Hepatocyte (in vitro differentiated cells): ENCODE data around the gene NOP53. TPM values are rescaled to one million over a fixed set of nuclear protein-coding genes. Genes with fewer than 3 reads are reported as not detected.

Experiments used
- DNase-seq: peaks from one replicate; pipeline ENCODE4 v3.0.0-alpha.2; 2016; ENCODE audit warnings: low spot score
- H2AFZ ChIP-seq: fragments of 200-600 bp; sonication (generic); 2 replicates; pipeline ENCODE4 v1.6.0; 2016; ENCODE audit warnings: antibody characterized with exemption, mild to moderate bottlenecking
- H3K27ac ChIP-seq: fragments of 200-600 bp; sonication (generic); 2 replicates; pipeline ENCODE4 v1.5.1; 2016; ENCODE audit warnings: mild to moderate bottlenecking
- H3K27me3 ChIP-seq: fragments of 200-600 bp; sonication (generic); 2 replicates; pipeline ENCODE4 v1.6.1; 2016
- H3K36me3 ChIP-seq: fragments of 200-600 bp; sonication (generic); replicated peaks from 2 replicates; pipeline ENCODE4 v1.5.1; 2016; ENCODE audit warnings: low read depth; ENCODE audit not compliant: insufficient read depth
- H3K4me1 ChIP-seq: fragments of 200-600 bp; sonication (generic); 2 replicates; pipeline ENCODE4 v1.5.1; 2016; ENCODE audit warnings: mild to moderate bottlenecking, moderate library complexity; ENCODE audit not compliant: insufficient read depth
- H3K4me2 ChIP-seq: fragments of 200-600 bp; sonication (generic); 2 replicates; pipeline ENCODE4 v1.6.0; 2016
- H3K4me3 ChIP-seq: fragments of 200-600 bp; sonication (generic); 2 replicates; pipeline ENCODE4 v1.5.1; 2016; ENCODE audit warnings: mild to moderate bottlenecking
- H3K79me2 ChIP-seq: fragments of 200-600 bp; sonication (generic); 2 replicates; pipeline ENCODE4 v1.6.0; 2017; ENCODE audit warnings: mild to moderate bottlenecking
- H3K9me2 ChIP-seq: fragments of 200-600 bp; sonication (generic); replicated peaks from 2 replicates; pipeline ENCODE4 v1.6.0; 2017; ENCODE audit warnings: mild to moderate bottlenecking; ENCODE audit not compliant: insufficient read depth
- H3K9me3 ChIP-seq: fragments of 200-600 bp; sonication (generic); 2 replicates; pipeline ENCODE4 v1.5.1; 2016; ENCODE audit warnings: low read depth, mild to moderate bottlenecking
- H4K20me1 ChIP-seq: fragments of 200-600 bp; sonication (generic); 2 replicates; pipeline ENCODE4 v1.6.0; 2016; ENCODE audit warnings: mild to moderate bottlenecking; ENCODE audit not compliant: insufficient read depth, poor library complexity, severe bottlenecking
- EZH2 ChIP-seq: fragments of 200-600 bp; sonication (generic); IDR thresholded peaks from 2 replicates; pipeline ENCODE4 v1.6.1; 2016; ENCODE audit warnings: antibody characterized with exemption, mild to moderate bottlenecking, borderline replicate concordance
- EZH2phosphoT487 ChIP-seq: fragments of 200-600 bp; sonication (generic); IDR thresholded peaks from one replicate; pipeline ENCODE4 v1.6.1; 2018; ENCODE audit warnings: antibody characterized with exemption, mild to moderate bottlenecking, low read depth, moderate library complexity; ENCODE audit not compliant: unreplicated experiment, severe bottlenecking
- WGBS: methylation state at CpG from one replicate; pipeline ENCODE4 v1.1.6; 2016; ENCODE audit warnings: low lambda C conversion rate; ENCODE audit errors: missing lambda C conversion rate; 5-methylcytosine and 5-hydroxymethylcytosine counted together
- polyA plus RNA-seq: library from polyadenylated mRNA; unstranded; fragments of >200 nt; fragmentation: Nextera tagmentation; extraction: Ambion mirVana; gene quantifications from 2 replicates; pipeline ENCODE4 v1.2.1, GENCODE V29; 2016
- total RNA-seq: library from RNA; depleted of rRNA; stranded (reverse); fragments of >200 nt; gene quantifications from 2 replicates; pipeline ENCODE4 v1.2.3, GENCODE V29; 2014
- TF ChIP-seq, protein P1 (sequence below): fragments of 200-600 bp; sonication (generic); IDR thresholded peaks from 2 replicates; pipeline ENCODE4 v1.5.1; 2016; ENCODE audit warnings: antibody characterized with exemption, mild to moderate bottlenecking; ENCODE audit not compliant: poor library complexity

Gene NOP53
- 93.3 and 139 TPM in 2 replicates for total RNA-seq
- 91.5 and 96.7 TPM in 2 replicates for polyA plus RNA-seq

DNA sequence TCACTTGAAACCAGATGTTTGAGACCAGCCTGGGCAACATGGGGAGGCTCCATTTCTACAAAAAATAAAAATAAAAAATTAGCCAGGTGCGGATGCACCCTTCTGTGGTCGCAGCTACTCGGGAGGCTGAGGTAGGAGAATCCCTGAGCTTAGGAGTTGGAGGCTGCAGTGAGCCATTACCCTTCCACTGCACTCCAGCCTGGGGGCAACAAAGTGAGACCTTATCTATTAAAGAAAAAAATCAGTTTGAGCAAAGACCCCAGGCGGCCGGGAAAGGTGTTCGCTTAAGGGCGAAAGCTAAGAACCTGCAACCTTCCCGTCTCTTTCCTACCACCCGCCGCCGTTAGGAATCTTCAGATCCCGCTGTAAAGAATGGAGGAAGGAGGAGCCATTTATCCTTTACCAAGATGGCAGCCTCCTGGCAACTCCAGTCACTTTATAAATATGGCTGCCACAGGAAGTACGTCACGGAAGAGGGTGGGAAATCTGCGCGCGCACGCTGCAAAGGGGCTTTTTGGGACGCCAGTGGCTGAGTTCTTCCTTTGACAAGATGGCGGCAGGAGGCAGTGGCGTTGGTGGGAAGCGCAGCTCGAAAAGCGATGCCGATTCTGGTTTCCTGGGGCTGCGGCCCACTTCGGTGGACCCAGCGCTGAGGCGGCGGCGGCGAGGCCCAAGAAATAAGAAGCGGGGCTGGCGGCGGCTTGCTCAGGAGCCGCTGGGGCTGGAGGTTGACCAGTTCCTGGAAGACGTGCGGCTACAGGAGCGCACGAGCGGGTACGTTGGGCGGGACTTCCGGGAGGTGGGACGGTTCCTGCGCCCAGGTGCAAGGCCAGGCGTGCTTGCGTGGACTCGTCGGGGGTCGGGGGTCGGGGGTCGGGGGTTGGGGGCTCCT, at the start of gene NOP53:
Gene NOP53 (plus strand): TSS at position 537 of the 892 bp plus-strand sequence. CDS start 14 bp downstream, at position 551.
- no peaks in the 10 kb centered on the region for H3K27me3 ChIP-seq
- no peaks in the 10 kb centered on the region for H3K9me2 ChIP-seq
- peak within 1 kb of the TSS; percentile 95 for H2AFZ ChIP-seq
- peak within 1 kb of the TSS; percentile 98 for H3K4me3 ChIP-seq
- H3K9me3 ChIP-seq: no peaks in the 10 kb centered on the region
- H3K4me1 ChIP-seq: peaks cover 20% of the 10 kb centered on the region
- H4K20me1 ChIP-seq: peaks cover 13% of the 10 kb centered on the region
- no peaks in the 10 kb centered on the region for H3K36me3 ChIP-seq
- peak; percentile 98 for DNase-seq
- H3K27ac ChIP-seq: peak within 1 kb of the TSS; percentile 98
- TF ChIP-seq EZH2 (no peak), EZH2phosphoT487 (no peak)
- TF ChIP-seq, protein P1, sequence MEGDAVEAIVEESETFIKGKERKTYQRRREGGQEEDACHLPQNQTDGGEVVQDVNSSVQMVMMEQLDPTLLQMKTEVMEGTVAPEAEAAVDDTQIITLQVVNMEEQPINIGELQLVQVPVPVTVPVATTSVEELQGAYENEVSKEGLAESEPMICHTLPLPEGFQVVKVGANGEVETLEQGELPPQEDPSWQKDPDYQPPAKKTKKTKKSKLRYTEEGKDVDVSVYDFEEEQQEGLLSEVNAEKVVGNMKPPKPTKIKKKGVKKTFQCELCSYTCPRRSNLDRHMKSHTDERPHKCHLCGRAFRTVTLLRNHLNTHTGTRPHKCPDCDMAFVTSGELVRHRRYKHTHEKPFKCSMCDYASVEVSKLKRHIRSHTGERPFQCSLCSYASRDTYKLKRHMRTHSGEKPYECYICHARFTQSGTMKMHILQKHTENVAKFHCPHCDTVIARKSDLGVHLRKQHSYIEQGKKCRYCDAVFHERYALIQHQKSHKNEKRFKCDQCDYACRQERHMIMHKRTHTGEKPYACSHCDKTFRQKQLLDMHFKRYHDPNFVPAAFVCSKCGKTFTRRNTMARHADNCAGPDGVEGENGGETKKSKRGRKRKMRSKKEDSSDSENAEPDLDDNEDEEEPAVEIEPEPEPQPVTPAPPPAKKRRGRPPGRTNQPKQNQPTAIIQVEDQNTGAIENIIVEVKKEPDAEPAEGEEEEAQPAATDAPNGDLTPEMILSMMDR: peak; percentile 1
- 4% methylated on average over 44 of the region's 53 CpGs for WGBS
- H3K4me2 ChIP-seq: peak within 1 kb of the TSS; percentile 93
- H3K79me2 ChIP-seq: peaks cover 35% of the 10 kb centered on the region

DNA sequence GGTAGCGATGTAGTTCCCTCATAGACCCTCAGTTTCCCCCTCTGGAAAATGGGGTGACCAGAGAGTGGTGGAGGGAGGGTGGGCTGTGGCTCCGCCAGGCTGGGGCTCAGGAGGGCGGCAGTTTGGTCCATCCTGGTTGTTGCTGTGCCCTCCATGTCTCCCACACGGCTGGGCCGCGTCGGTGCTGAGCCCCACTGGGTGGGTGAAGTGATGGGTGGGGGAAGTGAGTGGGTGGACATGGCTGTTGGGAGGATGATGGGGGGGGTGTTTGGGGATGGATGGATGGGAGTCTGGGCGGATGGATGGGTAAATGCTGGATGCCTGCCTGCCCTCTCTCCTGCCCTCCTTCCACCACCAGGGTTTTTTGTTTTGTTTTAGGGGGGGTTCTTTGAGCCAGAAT, 48.7 kb upstream of the NOP53 start:
- DNase-seq: no peak
- WGBS: 70% methylated on average over 2 of the region's 8 CpGs
- Histone ChIP-seq H3K9me2 (no peaks in the 10 kb centered on the region), H3K36me3 (no peaks in the 10 kb centered on the region), H2AFZ (no peak overlapping the region), H3K4me1 (no peaks in the 10 kb centered on the region), H3K27ac (no peak overlapping the region), H4K20me1 (no peaks in the 10 kb centered on the region), H3K79me2 (peaks cover 2% of the 10 kb centered on the region), H3K27me3 (no peaks in the 10 kb centered on the region), H3K9me3 (no peaks in the 10 kb centered on the region), H3K4me2 (no peak overlapping the region), H3K4me3 (no peak overlapping the region)
- TF ChIP-seq EZH2 (no peak), EZH2phosphoT487 (no peak)
- TF ChIP-seq, protein P1: no peak

DNA sequence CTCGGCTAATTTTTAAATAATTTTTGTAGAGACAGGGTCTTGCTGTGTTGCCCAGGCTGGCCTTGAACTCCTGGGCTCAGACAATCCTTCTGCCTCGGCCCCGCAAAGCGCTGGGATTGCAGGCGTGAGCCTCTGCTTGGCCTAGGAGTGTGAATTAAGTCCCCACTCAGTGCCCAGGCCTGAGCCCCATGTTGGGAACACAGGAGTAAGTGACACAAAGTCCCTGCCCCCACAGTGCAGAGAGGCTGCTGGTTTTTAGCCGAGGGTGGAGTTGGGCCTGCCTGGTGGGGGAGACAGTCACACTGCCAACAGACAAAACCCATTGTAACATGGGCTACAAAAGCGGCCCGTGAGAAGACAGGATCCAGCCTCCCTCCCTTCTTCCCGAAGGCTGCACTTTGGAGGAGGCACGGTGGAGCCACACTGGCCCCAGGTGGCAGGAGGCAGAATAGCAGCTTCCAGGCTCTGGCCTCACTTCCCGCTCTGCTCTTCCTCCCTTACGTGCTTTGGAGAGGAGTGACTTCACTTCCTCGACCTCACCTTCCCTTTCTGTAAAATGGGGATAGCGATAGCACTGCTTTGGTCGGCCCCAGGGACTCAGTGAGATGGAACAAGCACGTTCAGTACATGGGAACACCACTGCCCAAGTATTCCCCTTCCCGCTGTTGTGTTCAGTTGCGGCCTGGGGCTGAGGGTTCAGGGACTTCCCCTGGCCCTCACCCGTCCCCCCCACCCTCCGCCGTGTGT, 47.3 kb upstream of the NOP53 start:
- H3K27me3 ChIP-seq: no peaks in the 10 kb centered on the region
- no peaks in the 10 kb centered on the region for H3K36me3 ChIP-seq
- H3K4me2 ChIP-seq: no peak overlapping the region
- no peaks in the 10 kb centered on the region for H3K9me3 ChIP-seq
- H3K79me2 ChIP-seq: no peaks in the 10 kb centered on the region
- DNase-seq: peak; percentile 90
- H4K20me1 ChIP-seq: no peaks in the 10 kb centered on the region
- H2AFZ ChIP-seq: no peak overlapping the region
- TF ChIP-seq, protein P1: peak; percentile 92
- TF ChIP-seq EZH2 (no peak), EZH2phosphoT487 (no peak)
- no peak overlapping the region for H3K4me3 ChIP-seq
- H3K4me1 ChIP-seq: no peaks in the 10 kb centered on the region
- H3K9me2 ChIP-seq: no peaks in the 10 kb centered on the region
- H3K27ac ChIP-seq: peak overlapping the region; percentile 25
- WGBS: 53% methylated on average over 20 of the region's 21 CpGs
